Measurements from ENCODE around the gene AGTRAP.

GRCh38 chr1:11725616-11726015, 10.3 kb upstream of the AGTRAP start:
- no peak for TF ChIP-seq CTCF (conservative IDR thresholded peaks at IDR 0.05 in 1 of 2, IDR thresholded peaks at IDR 0.05 in 1 of 2; ENCODE audit: low read depth in 1 of 2, low read length in 2 of 2)
- TF ChIP-seq EZH2 (IDR thresholded peaks at IDR 0.05; ENCODE audit: low read length, missing control alignments): no peak

All from fibroblast of lung (primary cell).